H1 (cell line): ENCODE data around the gene SLC35F6. TPM values are rescaled to one million over a fixed set of nuclear protein-coding genes. Genes with fewer than 3 reads are reported as not detected.

ENCODE experiments used
- CTCF ChIA-PET: fragments of 300-600 bp; sonication (Branson Sonifier 250); formaldehyde crosslinking; loops from one replicate; lab custom pipeline; 2021; ENCODE audit not compliant: partially characterized antibody; lab: Charles Lee
- POLR2A ChIA-PET: fragments of 300-600 bp; sonication (Branson Sonifier 250); formaldehyde crosslinking; loops from one replicate; lab custom pipeline; 2021; ENCODE audit warnings: inconsistent platforms; ENCODE audit not compliant: partially characterized antibody; lab: Charles Lee
- DNase-seq, 2 experiments: peaks; one replicate each; pipeline versions ENCODE4 v3.0.0 to v3.0.0-alpha.2; 2010 to 2022; ENCODE audit warnings: low spot score in 2 of 2, low read depth in 1 of 2, mixed read lengths in 1 of 2
- FAIRE-seq: peaks from 2 replicates; lab custom pipeline; 2011; peaks lifted over from hg19 to GRCh38; lab: Jason Lieb, UNC
- H2AFZ ChIP-seq: 2 replicates; pipeline ENCODE4 v1.8.1; 2012; ENCODE audit warnings: low read length, inconsistent platforms
- H2AK5ac ChIP-seq: 2 replicates; pipeline ENCODE4 v1.6.1; 2013; ENCODE audit warnings: low read depth, low read length
- H2BK120ac ChIP-seq: replicated peaks from 2 replicates; pipeline ENCODE3; 2013; ENCODE audit warnings: low read depth, low read length, inconsistent platforms
- H2BK12ac ChIP-seq: 2 replicates; pipeline ENCODE4 v1.6.1; 2013; ENCODE audit warnings: low read depth, low read length
- H2BK15ac ChIP-seq: 2 replicates; pipeline ENCODE4 v1.6.1; 2013; ENCODE audit warnings: low read length
- H2BK20ac ChIP-seq: 2 replicates; pipeline ENCODE4 v1.6.1; 2013; ENCODE audit warnings: low read length
- H2BK5ac ChIP-seq: 2 replicates; pipeline ENCODE4 v1.6.1; 2013; ENCODE audit warnings: low read depth, low read length
- H3K14ac ChIP-seq: 2 replicates; pipeline ENCODE4 v1.6.1; 2013; ENCODE audit warnings: inconsistent platforms; ENCODE audit not compliant: insufficient read length
- H3K18ac ChIP-seq: 2 replicates; pipeline ENCODE4 v1.6.1; 2013; ENCODE audit warnings: low read length; ENCODE audit errors: extremely low read depth
- H3K23ac ChIP-seq: 2 replicates; pipeline ENCODE4 v1.6.1; 2013; ENCODE audit warnings: inconsistent platforms; ENCODE audit not compliant: insufficient read length
- H3K23me2 ChIP-seq: 2 replicates; pipeline ENCODE4 v1.6.1; 2013; ENCODE audit warnings: low read depth, low read length
- H3K27ac ChIP-seq: 2 replicates; pipeline ENCODE4 v1.6.1; 2011; ENCODE audit warnings: low read depth, low read length, inconsistent platforms
- H3K27me3 ChIP-seq, 4 experiments: replicated peaks in 1 of 4; 1 replicate in 1 of 4; 2 replicates in 3 of 4; pipeline versions ENCODE4 v1.6.1 to v1.8.1; 2011 to 2013; ENCODE audit warnings: low read length in 3 of 4, mild to moderate bottlenecking in 3 of 4, inconsistent platforms in 2 of 4, mixed read lengths in 2 of 4, moderate library complexity in 1 of 4; ENCODE audit not compliant: control insufficient read depth in 3 of 4, insufficient read depth in 3 of 4; ENCODE audit errors: extremely low read depth in 1 of 4
- H3K36me3 ChIP-seq, 4 experiments: 2 replicates each; pipeline versions ENCODE4 v1.6.1 to v1.8.1; 2011 to 2013; ENCODE audit warnings: mild to moderate bottlenecking in 4 of 4, low read length in 3 of 4, moderate library complexity in 2 of 4, control low read depth in 1 of 4, inconsistent platforms in 1 of 4; ENCODE audit not compliant: insufficient read depth in 4 of 4, control insufficient read depth in 2 of 4
- H3K4ac ChIP-seq: replicated peaks from 2 replicates; pipeline ENCODE3; 2013; ENCODE audit warnings: low read length, low read depth, mixed read lengths, inconsistent platforms; ENCODE audit not compliant: insufficient read length
- H3K4me1 ChIP-seq, 4 experiments: replicated peaks in 1 of 4; 1 replicate in 1 of 4; 2 replicates in 3 of 4; pipeline versions ENCODE4 v1.6.1 to v1.8.1; 2011 to 2013; ENCODE audit warnings: low read length in 3 of 4, inconsistent platforms in 2 of 4, mixed read lengths in 1 of 4; ENCODE audit not compliant: insufficient read depth in 4 of 4, control insufficient read depth in 3 of 4
- H3K4me2 ChIP-seq, 2 experiments: 2 replicates each; pipeline versions ENCODE4 v1.6.1 to v1.8.1; 2011 to 2013; ENCODE audit warnings: low read depth in 2 of 2, low read length in 2 of 2, control low read depth in 1 of 2, inconsistent platforms in 1 of 2, mild to moderate bottlenecking in 1 of 2; ENCODE audit not compliant: insufficient read depth in 1 of 2
- H3K4me3 ChIP-seq, 4 experiments: fragments of 200-600, 300-600 bp in 1 of 4; sonication (generic), shearing (Covaris generic), sonication (Bioruptor Twin) in 1 of 4; 2 replicates each; pipeline versions ENCODE4 v1.5.1 to v1.8.1; 2011 to 2016; ENCODE audit warnings: low read length in 4 of 4, low read depth in 3 of 4, control low read depth in 2 of 4, inconsistent platforms in 2 of 4, mild to moderate bottlenecking in 2 of 4, mixed read lengths in 1 of 4, moderate library complexity in 1 of 4; ENCODE audit not compliant: insufficient read depth in 2 of 4; ENCODE audit errors: extremely low read depth in 1 of 4
- H3K56ac ChIP-seq: replicated peaks from 2 replicates; pipeline ENCODE3; 2013; ENCODE audit warnings: low read depth, mild to moderate bottlenecking, mixed read lengths, low read length, inconsistent platforms; ENCODE audit not compliant: insufficient read length
- H3K79me1 ChIP-seq: 2 replicates; pipeline ENCODE4 v1.6.1; 2013; ENCODE audit warnings: low read depth, low read length, control low read depth
- H3K79me2 ChIP-seq, 2 experiments: 2 replicates each; pipeline versions ENCODE4 v1.6.1 to v1.8.1; 2012 to 2013; ENCODE audit warnings: low read length in 2 of 2, mild to moderate bottlenecking in 2 of 2, inconsistent platforms in 1 of 2; ENCODE audit not compliant: insufficient read depth in 2 of 2, control insufficient read depth in 1 of 2
- H3K9ac ChIP-seq, 4 experiments: replicated peaks in 1 of 4; 1 replicate in 1 of 4; 2 replicates in 3 of 4; pipeline versions ENCODE4 v1.6.1 to v1.8.1; 2011 to 2013; ENCODE audit warnings: low read depth in 3 of 4, low read length in 3 of 4, control low read depth in 2 of 4, mild to moderate bottlenecking in 2 of 4, moderate library complexity in 2 of 4, inconsistent platforms in 1 of 4; ENCODE audit errors: extremely low read depth in 1 of 4
- H3K9me3 ChIP-seq, 2 experiments: 2 replicates each; pipeline versions ENCODE4 v1.6.1 to v1.8.1; 2012 to 2013; ENCODE audit warnings: mild to moderate bottlenecking in 2 of 2, moderate library complexity in 2 of 2, control low read depth in 1 of 2, inconsistent platforms in 1 of 2, low read depth in 1 of 2, low read length in 1 of 2, mixed read lengths in 1 of 2; ENCODE audit not compliant: insufficient read depth in 2 of 2
- H4K20me1 ChIP-seq, 2 experiments: replicated peaks in 1 of 2; 2 replicates each; pipeline versions ENCODE3 to v1.8.1; 2011 to 2013; ENCODE audit warnings: inconsistent platforms in 2 of 2, low read length in 2 of 2, mild to moderate bottlenecking in 1 of 2; ENCODE audit not compliant: insufficient read depth in 2 of 2, control insufficient read depth in 1 of 2
- H4K5ac ChIP-seq: 2 replicates; pipeline ENCODE4 v1.6.1; 2013; ENCODE audit warnings: low read length, low read depth, mixed read lengths, inconsistent platforms; ENCODE audit not compliant: insufficient read length
- H4K8ac ChIP-seq: 2 replicates; pipeline ENCODE4 v1.8.0; 2013; ENCODE audit warnings: mild to moderate bottlenecking, moderate library complexity, low read length, inconsistent platforms; ENCODE audit not compliant: insufficient read depth; ENCODE audit errors: extremely low read depth
- H4K91ac ChIP-seq: replicated peaks from 2 replicates; pipeline ENCODE3; 2013; ENCODE audit warnings: low read length, mixed read lengths, inconsistent platforms; ENCODE audit not compliant: insufficient read length
- CEBPB ChIP-seq: IDR thresholded peaks from 2 replicates; pipeline ENCODE4 v1.6.1; 2012; ENCODE audit warnings: low read depth, low read length
- CHD1 ChIP-seq: IDR thresholded peaks from 2 replicates; pipeline ENCODE4 v1.6.1; 2012; ENCODE audit warnings: low read depth, low read length, improper control_type of control experiment
- CTBP2 ChIP-seq: IDR thresholded peaks from 2 replicates; pipeline ENCODE4 v1.7.0; 2011; ENCODE audit warnings: borderline replicate concordance, mild to moderate bottlenecking, moderate library complexity, mixed read lengths, low read length; ENCODE audit not compliant: insufficient read depth, insufficient read length
- GTF2F1 ChIP-seq: IDR thresholded peaks from 2 replicates; pipeline ENCODE4 v1.6.1; 2012; ENCODE audit warnings: low read depth, low read length, improper control_type of control experiment, borderline replicate concordance
- KDM5A ChIP-seq: fragments of 200-600 bp; IDR thresholded peaks from 2 replicates; pipeline ENCODE4 v1.7.1; 2012; ENCODE audit warnings: mild to moderate bottlenecking, low read length, inconsistent platforms, mixed read lengths
- POLR2A ChIP-seq, 2 experiments: IDR thresholded peaks; 1 replicate in 1 of 2; 2 replicates in 1 of 2; pipeline ENCODE4 v1.6.1; 2011; ENCODE audit warnings: low read depth in 2 of 2, low read length in 2 of 2, mild to moderate bottlenecking in 2 of 2; ENCODE audit errors: control extremely low read depth in 1 of 2
- POLR2AphosphoS5 ChIP-seq: IDR thresholded peaks from 2 replicates; pipeline ENCODE4 v1.6.1; 2011; ENCODE audit warnings: low read depth, low read length
- SAP30 ChIP-seq: fragments of 300-600 bp; sonication (generic); IDR thresholded peaks from 2 replicates; pipeline ENCODE4 v1.7.1; 2012; ENCODE audit warnings: low read length, moderate library complexity, mild to moderate bottlenecking, inconsistent platforms; ENCODE audit not compliant: insufficient read depth, insufficient replicate concordance
- TBP ChIP-seq: IDR thresholded peaks from 2 replicates; pipeline ENCODE4 v1.6.1; 2011; ENCODE audit warnings: low read depth, low read length, improper control_type of control experiment
- TCF12 ChIP-seq: IDR thresholded peaks from 2 replicates; pipeline ENCODE4 v1.6.1; 2011; ENCODE audit warnings: low read depth, mild to moderate bottlenecking, low read length
- WGBS, 2 experiments: shearing (Covaris generic) in 1 of 2; methylation state at CpG; one replicate each; pipeline versions ENCODE4 v1.1.6 to v1.1.7; 2013 to 2015; ENCODE audit warnings: low lambda C conversion rate in 2 of 2, mixed read lengths in 2 of 2, inconsistent platforms in 1 of 2, low coverage in 1 of 2, missing lambda C conversion rate in 1 of 2; ENCODE audit not compliant: insufficient replicate concordance in 2 of 2, insufficient coverage in 1 of 2, insufficient read length in 1 of 2; ENCODE audit errors: extremely low coverage in 1 of 2, missing lambda C conversion rate in 1 of 2; 5-methylcytosine and 5-hydroxymethylcytosine counted together
- polyA plus RNA-seq, 7 experiments: library from polyadenylated mRNA; depleted of rRNA in 3 of 7; stranded (reverse) in 5 of 7; unstranded in 2 of 7; fragments of >200 nt in 5 of 7; fragments of 200-250 nt in 2 of 7; gene quantifications; 1 replicate in 5 of 7; 2 replicates in 1 of 7; 4 replicates in 1 of 7; pipeline versions ENCODE4 v1.2.1 to v1.2.3, GENCODE V29; 2011 to 2013; ENCODE audit warnings: missing spikeins in 2 of 7, mixed read lengths in 2 of 7
- total RNA-seq: library from RNA; stranded (reverse); fragmentation: NEBNext Ultra II Directional; extraction: Animal tissue kit (Norgen Biotek cat#: 25700); gene quantifications from 2 replicates; pipeline ENCODE4 v1.2.1, GENCODE V29; 2021

SLC35F6 gene
- total and polyA plus RNA-seq, 2 of the 8 experiments (the other 6 are each of a cell fraction or from before 2014, with no cell fraction given) = 11.2 to 13.5 TPM

- no peaks in the 10 kb centered on the region for H3K23me2 ChIP-seq
- no peak overlapping the region for H4K91ac ChIP-seq
- H3K4me3 ChIP-seq = no peak overlapping the region
- no peak overlapping the region for H2BK20ac ChIP-seq
- TF ChIP-seq CHD1 (no peak), CTBP2 (no peak), TCF12 (no peak), CEBPB (no peak), GTF2F1 (no peak), POLR2A (IDR thresholded peaks at IDR 0.05; ENCODE audit: control extremely low read depth in 1 of 2, low read depth in 2 of 2, low read length in 2 of 2) (no peak), SAP30 (no peak), TBP (no peak), KDM5A (no peak), POLR2AphosphoS5 (no peak)
- H4K20me1 ChIP-seq = no peaks in the 10 kb centered on the region
- no peak overlapping the region for H2AK5ac ChIP-seq
- peaks cover 3% of the 10 kb centered on the region in 2 experiments; a peak in 2 of 4 replicates for H3K9me3 ChIP-seq
- H3K79me1 ChIP-seq = no peaks in the 10 kb centered on the region
- H3K23ac ChIP-seq = no peak overlapping the region
- H3K56ac ChIP-seq = no peak overlapping the region
- no peak overlapping the region for H2BK12ac ChIP-seq
- H3K36me3 ChIP-seq = no peaks in the 10 kb centered on the region
- H2BK15ac ChIP-seq = no peak overlapping the region
- no peak overlapping the region for H2BK5ac ChIP-seq
- DNase-seq (no peak), FAIRE-seq (no peak)
- H3K27me3 ChIP-seq = peaks cover 0 to 15% (median 12%) of the 10 kb centered on the region in 4 experiments; a peak in 6 of 7 replicates
- ChIA-PET CTCF (interaction anchor here (1.0 to 2.9 kb wide), 3 partner anchors 146 to 283 kb away, joined by 4 to 9 read pairs (median 6); no protein-coding TSS in a partner anchor), POLR2A (interaction anchor here (1.2 to 1.6 kb wide), 3 partner anchors 9 to 51 kb away, joined by 3 to 6 read pairs (median 3); no protein-coding TSS in a partner anchor)
- H3K14ac ChIP-seq = no peak overlapping the region
- no peak overlapping the region for H2BK120ac ChIP-seq
- no peaks in the 10 kb centered on the region for H3K79me2 ChIP-seq
- H4K5ac ChIP-seq = no peak overlapping the region
- H3K4ac ChIP-seq = no peak overlapping the region
- no peak overlapping the region for H3K4me2 ChIP-seq
- no peak overlapping the region for H3K27ac ChIP-seq
- H3K18ac ChIP-seq = no peak overlapping the region
- no peak overlapping the region for H4K8ac ChIP-seq
- WGBS, 2 experiments = 86% methylated on average over 3 of the region's 3 CpGs; no CpG with 5 or more reads in 1 of the 2 experiments
- peaks cover 5 to 20% (median 10%) of the 10 kb centered on the region in 4 experiments; a peak in 6 of 7 replicates for H3K4me1 ChIP-seq
- no peak overlapping the region for H3K9ac ChIP-seq
- H2AFZ ChIP-seq = no peak overlapping the region
These were observed 11.4 kb upstream of the SLC35F6 start for GRCh38 chr2:26752656-26753055.
